ENCODE measurements around the gene LRRC70.

Gene LRRC70, protein sequence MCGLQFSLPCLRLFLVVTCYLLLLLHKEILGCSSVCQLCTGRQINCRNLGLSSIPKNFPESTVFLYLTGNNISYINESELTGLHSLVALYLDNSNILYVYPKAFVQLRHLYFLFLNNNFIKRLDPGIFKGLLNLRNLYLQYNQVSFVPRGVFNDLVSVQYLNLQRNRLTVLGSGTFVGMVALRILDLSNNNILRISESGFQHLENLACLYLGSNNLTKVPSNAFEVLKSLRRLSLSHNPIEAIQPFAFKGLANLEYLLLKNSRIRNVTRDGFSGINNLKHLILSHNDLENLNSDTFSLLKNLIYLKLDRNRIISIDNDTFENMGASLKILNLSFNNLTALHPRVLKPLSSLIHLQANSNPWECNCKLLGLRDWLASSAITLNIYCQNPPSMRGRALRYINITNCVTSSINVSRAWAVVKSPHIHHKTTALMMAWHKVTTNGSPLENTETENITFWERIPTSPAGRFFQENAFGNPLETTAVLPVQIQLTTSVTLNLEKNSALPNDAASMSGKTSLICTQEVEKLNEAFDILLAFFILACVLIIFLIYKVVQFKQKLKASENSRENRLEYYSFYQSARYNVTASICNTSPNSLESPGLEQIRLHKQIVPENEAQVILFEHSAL

DNA sequence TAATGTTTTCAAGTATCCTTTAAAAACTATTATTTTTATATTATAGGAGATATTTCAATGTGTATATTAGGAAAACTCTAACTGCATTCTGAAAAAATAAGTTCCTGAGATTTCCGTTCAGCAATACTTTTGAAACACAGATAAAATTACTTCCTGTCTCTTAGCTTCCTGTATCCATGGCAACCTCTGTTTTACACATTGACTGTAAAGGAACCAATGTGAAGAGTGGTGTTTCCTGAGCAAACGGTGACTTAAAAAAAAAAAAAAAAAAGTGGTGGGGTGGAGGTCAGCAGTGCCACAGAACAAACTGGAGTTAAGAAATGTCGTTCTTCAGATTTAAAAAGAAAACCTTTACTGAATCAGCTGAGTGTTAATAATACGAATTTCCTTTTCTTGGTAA lies at the start of gene LRRC70:
Gene LRRC70 (plus strand): TSS at position 280 of the 400 bp plus-strand sequence. CDS start 620 bp downstream, outside the sequence.
- no peak within 1 kb of the TSS for H3K4me3 ChIP-seq (ENCODE audit: low read depth, low read length)
- H3K4me1 ChIP-seq (ENCODE audit: control insufficient read depth, insufficient read depth, low read length), result peaks cover 5% of the 10 kb centered on the region; the same call in 1 of the 2 replicates
- no peak within 1 kb of the TSS for H3K9ac ChIP-seq (ENCODE audit: low read depth, low read length)
- no peaks in the 10 kb centered on the region for H3K36me3 ChIP-seq (ENCODE audit: control insufficient read depth, insufficient read depth, low read length)
- no peaks in the 10 kb centered on the region for H3K27me3 ChIP-seq (ENCODE audit: control insufficient read depth, insufficient read depth, low read length)
- no peaks in the 10 kb centered on the region for H3K9me3 ChIP-seq (ENCODE audit: control insufficient read depth, insufficient read depth, low read length)
- H3K27ac ChIP-seq (ENCODE audit: low read depth, low read length), result no peak within 1 kb of the TSS

DNA sequence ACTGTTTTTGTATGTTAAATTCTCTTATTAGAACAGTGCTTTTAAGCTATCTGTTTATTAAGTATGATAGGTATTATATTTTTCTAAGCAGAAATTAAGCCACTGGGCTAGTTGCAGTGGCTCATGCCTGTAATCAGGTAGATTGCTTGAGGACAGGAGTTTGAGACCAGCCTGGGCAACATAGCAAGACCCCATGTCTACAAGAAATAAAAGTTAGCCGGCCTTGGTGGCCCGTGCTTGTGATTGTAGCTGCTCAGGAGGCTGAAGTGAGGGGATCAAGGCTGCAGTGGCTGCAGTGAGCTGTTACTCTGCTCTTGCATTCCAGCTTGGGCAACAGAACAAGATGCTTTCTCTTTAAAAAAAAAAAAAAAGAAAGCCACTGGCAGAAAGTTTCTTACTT lies 45.0 kb upstream of the LRRC70 start:
- no peaks in the 10 kb centered on the region for H3K27me3 ChIP-seq (ENCODE audit: control insufficient read depth, insufficient read depth, low read length)

DNA sequence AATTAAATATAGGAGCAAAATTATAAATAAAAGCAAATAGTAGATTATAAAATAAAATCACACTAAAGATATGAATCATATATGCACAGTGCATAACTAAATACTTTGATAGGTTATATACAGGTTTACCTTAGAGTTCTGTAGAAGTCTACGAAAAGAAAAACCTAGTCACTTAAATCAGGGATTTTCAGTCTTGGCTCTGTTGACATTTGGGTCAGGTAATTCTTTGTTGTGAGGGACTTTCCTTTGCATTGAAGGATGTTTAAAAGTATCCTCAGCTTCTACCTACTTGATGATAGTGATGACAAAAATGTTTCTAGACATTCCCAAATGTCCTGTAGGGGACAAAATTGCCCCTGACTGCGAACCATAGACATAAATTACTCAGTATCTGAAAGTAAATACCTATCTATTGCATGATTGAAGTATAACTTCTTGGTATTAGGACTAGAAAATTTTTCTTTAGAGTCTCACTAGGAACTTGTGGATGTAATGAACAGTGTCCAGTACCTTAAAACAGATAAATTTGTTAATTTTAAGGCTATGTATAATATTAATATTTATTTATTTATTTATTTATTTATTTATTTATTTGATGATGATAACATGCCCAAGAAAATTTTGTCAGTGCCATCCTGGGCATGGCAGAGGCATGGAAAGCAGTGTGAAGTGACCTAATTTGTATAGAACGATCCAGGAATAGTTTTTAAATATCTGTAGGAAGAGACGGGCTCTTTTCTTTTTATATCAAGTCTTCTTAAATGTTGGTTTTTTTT lies 44.0 kb upstream of the LRRC70 start:
- H3K36me3 ChIP-seq (ENCODE audit: control insufficient read depth, insufficient read depth, low read length), result peaks cover 21% of the 10 kb centered on the region
- no peak overlapping the region for H3K4me3 ChIP-seq (ENCODE audit: low read depth, low read length)
- H3K27me3 ChIP-seq (ENCODE audit: control insufficient read depth, insufficient read depth, low read length), result no peaks in the 10 kb centered on the region
- no peak overlapping the region for H3K27ac ChIP-seq (ENCODE audit: low read depth, low read length)
- H3K4me1 ChIP-seq (ENCODE audit: control insufficient read depth, insufficient read depth, low read length), result no peaks in the 10 kb centered on the region
- no peaks in the 10 kb centered on the region for H3K9me3 ChIP-seq (ENCODE audit: control insufficient read depth, insufficient read depth, low read length)
- no peak overlapping the region for H3K9ac ChIP-seq (ENCODE audit: low read depth, low read length)

More for the DNA sequence above, 45.0 kb upstream of the LRRC70 start:
- H3K36me3 ChIP-seq (ENCODE audit: control insufficient read depth, insufficient read depth, low read length), result peaks cover 21% of the 10 kb centered on the region
- H3K9ac ChIP-seq (ENCODE audit: low read depth, low read length), result no peak overlapping the region
- no peak overlapping the region for H3K4me3 ChIP-seq (ENCODE audit: low read depth, low read length)
- H3K4me1 ChIP-seq (ENCODE audit: control insufficient read depth, insufficient read depth, low read length), result no peaks in the 10 kb centered on the region
- no peak overlapping the region for H3K27ac ChIP-seq (ENCODE audit: low read depth, low read length)
- no peaks in the 10 kb centered on the region for H3K9me3 ChIP-seq (ENCODE audit: control insufficient read depth, insufficient read depth, low read length)

DNA sequence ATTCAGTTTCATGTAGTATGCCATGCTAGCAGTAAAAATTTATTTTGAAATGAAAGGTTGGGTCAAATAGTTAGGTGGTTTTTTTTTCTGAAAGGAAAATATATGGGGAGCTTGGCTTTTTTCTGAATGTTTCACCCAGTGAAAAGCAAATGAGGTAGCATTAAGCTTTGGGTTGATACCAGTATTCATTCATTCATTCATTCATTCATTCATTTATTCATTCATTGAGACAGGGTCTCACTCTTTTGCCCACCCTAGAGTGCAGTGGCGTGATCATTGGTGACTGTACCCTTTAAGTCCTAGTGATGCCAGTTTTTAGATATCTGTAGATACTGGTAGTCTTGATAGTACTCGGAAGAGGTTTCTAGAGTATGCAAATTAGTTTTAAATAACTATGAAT lies 42.4 kb upstream of the LRRC70 start:
- Histone ChIP-seq H3K36me3 (ENCODE audit: control insufficient read depth, insufficient read depth, low read length) (peaks cover 14% of the 10 kb centered on the region), H3K9ac (ENCODE audit: low read depth, low read length) (no peak overlapping the region), H3K4me1 (ENCODE audit: control insufficient read depth, insufficient read depth, low read length) (no peaks in the 10 kb centered on the region), H3K9me3 (ENCODE audit: control insufficient read depth, insufficient read depth, low read length) (no peaks in the 10 kb centered on the region), H3K27me3 (ENCODE audit: control insufficient read depth, insufficient read depth, low read length) (no peaks in the 10 kb centered on the region), H3K4me3 (ENCODE audit: low read depth, low read length) (no peak overlapping the region), H3K27ac (ENCODE audit: low read depth, low read length) (no peak overlapping the region)

DNA sequence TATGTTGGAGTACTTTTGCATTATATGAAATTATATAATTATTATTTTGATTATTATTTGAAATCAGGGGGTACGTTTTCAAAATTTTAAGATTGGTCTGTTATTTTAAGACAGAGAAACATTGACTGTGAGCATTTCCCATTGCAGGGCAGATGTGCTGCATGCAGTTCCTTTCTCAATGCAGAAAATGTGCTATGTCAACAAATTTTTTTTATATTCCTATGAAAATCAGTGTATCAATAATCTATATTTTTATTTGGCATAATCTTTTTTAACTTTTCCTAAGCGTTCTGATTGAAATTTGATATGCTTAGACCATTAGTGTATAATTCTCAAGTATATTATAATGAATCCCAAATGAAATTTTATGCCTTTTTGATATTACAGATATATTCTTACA lies 41.8 kb upstream of the LRRC70 start:
- Histone ChIP-seq H3K36me3 (ENCODE audit: control insufficient read depth, insufficient read depth, low read length) (peaks cover 11% of the 10 kb centered on the region; the same call in 1 of the 2 replicates), H3K27me3 (ENCODE audit: control insufficient read depth, insufficient read depth, low read length) (no peaks in the 10 kb centered on the region), H3K27ac (ENCODE audit: low read depth, low read length) (no peak overlapping the region), H3K4me3 (ENCODE audit: low read depth, low read length) (no peak overlapping the region), H3K9ac (ENCODE audit: low read depth, low read length) (no peak overlapping the region), H3K9me3 (ENCODE audit: control insufficient read depth, insufficient read depth, low read length) (no peaks in the 10 kb centered on the region), H3K4me1 (ENCODE audit: control insufficient read depth, insufficient read depth, low read length) (no peaks in the 10 kb centered on the region)

DNA sequence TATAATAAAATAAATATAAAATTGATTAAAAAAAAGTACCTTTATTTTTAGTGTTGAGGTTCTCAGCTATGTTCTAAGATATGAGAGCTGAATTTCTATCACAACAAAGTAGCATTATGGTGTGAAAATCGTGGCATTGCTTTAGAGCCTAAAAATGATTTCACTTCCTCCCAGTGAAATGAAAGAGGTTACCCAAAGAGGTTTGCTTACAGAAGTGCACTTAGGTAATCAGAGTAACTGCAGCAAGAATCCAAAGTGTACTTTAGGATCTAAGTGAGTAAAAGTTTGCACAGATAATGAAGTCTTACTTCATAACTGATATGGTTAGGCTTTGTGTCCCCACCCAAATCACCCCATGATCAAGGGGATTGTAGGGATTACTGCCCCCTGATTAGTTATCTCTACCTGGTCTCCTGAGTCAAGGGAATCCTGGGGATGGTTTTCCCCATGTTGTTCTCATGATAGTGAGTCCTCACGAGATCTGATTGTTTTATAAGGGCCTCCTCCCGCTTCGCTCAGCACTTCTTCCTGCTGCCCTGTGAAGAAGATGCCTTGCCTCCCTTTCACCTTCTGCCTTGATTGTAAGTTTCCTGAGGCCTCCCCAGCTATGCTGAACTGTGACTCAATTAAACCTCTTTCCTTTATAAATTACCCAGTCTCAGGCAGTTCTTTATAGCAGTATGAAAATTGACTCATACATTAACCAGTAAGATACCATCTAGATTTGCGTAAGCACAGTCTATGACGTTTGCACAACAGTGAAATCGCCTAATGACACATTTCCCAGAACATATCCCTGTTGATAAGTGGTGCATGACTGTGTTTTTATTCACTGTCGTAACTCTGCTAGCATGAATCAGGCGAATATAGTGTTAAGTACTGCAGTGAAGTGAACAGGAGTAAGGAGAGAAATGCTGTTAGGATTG lies 40.3 kb upstream of the LRRC70 start:
- Histone ChIP-seq H3K27me3 (ENCODE audit: control insufficient read depth, insufficient read depth, low read length) (no peaks in the 10 kb centered on the region), H3K36me3 (ENCODE audit: control insufficient read depth, insufficient read depth, low read length) (peaks cover 8% of the 10 kb centered on the region; the same call in 1 of the 2 replicates), H3K4me1 (ENCODE audit: control insufficient read depth, insufficient read depth, low read length) (no peaks in the 10 kb centered on the region), H3K9me3 (ENCODE audit: control insufficient read depth, insufficient read depth, low read length) (no peaks in the 10 kb centered on the region), H3K27ac (ENCODE audit: low read depth, low read length) (no peak overlapping the region), H3K9ac (ENCODE audit: low read depth, low read length) (no peak overlapping the region), H3K4me3 (ENCODE audit: low read depth, low read length) (no peak overlapping the region)

DNA sequence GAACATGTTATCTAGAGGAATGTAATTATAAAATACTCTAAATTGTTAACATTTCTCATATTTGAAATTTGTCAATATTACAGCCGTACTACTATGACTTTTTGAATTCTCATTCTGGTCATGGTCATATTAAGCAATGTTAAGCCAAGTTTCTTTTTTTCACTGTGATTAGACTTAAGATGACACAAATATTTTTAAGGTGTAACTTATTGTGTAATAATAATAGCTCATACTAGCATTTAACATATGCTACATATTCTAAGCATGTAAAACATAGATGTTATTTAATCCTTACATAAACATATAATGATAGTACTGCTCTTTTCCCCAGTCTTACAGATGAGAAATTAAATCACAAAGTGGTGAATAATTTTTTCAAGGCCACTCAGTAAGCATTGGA lies 35.9 kb upstream of the LRRC70 start:
- no peak overlapping the region for H3K27ac ChIP-seq (ENCODE audit: low read depth, low read length)
- no peak overlapping the region for H3K9ac ChIP-seq (ENCODE audit: low read depth, low read length)
- H3K36me3 ChIP-seq (ENCODE audit: control insufficient read depth, insufficient read depth, low read length), result peaks cover 3% of the 10 kb centered on the region; the same call in 1 of the 2 replicates
- no peak overlapping the region for H3K4me3 ChIP-seq (ENCODE audit: low read depth, low read length)
- H3K27me3 ChIP-seq (ENCODE audit: control insufficient read depth, insufficient read depth, low read length), result no peaks in the 10 kb centered on the region
- no peaks in the 10 kb centered on the region for H3K4me1 ChIP-seq (ENCODE audit: control insufficient read depth, insufficient read depth, low read length)
- H3K9me3 ChIP-seq (ENCODE audit: control insufficient read depth, insufficient read depth, low read length), result no peaks in the 10 kb centered on the region

DNA sequence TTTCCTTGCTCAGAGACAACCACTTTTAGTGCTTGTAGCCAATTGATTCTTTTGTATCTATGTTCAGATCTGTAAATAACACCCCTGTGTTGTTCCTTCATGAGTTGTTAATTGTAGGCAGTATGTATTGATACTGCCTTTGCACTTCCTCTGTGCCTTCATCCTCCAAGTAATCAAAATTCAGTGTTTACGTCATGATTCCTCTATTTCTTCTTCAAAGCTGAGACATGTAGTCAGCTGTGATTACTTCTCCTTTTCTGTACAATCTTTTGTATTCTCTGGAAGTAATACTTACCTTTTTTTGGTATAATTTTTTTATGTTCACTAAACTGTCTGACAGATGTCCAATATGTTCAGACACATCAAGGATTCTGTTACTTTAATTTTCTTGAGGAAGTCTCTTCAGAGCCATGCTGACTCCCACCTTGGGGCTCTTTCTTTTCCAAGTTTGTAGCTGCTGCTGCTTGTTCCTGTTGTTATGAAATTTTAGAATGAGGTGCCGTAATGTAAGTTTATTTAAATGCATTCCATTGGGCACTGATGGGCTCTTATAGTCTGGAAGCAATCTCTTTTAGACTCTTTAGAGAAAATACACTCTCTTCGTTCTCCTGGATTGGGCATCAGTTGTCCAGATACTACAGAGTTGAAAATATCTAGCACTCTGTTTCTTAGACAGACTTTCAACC lies 30.5 kb upstream of the LRRC70 start:
- Histone ChIP-seq H3K9ac (ENCODE audit: low read depth, low read length) (no peak overlapping the region), H3K4me1 (ENCODE audit: control insufficient read depth, insufficient read depth, low read length) (no peaks in the 10 kb centered on the region), H3K36me3 (ENCODE audit: control insufficient read depth, insufficient read depth, low read length) (peaks cover 7% of the 10 kb centered on the region; the same call in 1 of the 2 replicates), H3K27ac (ENCODE audit: low read depth, low read length) (no peak overlapping the region), H3K4me3 (ENCODE audit: low read depth, low read length) (no peak overlapping the region), H3K27me3 (ENCODE audit: control insufficient read depth, insufficient read depth, low read length) (no peaks in the 10 kb centered on the region), H3K9me3 (ENCODE audit: control insufficient read depth, insufficient read depth, low read length) (no peaks in the 10 kb centered on the region)

DNA sequence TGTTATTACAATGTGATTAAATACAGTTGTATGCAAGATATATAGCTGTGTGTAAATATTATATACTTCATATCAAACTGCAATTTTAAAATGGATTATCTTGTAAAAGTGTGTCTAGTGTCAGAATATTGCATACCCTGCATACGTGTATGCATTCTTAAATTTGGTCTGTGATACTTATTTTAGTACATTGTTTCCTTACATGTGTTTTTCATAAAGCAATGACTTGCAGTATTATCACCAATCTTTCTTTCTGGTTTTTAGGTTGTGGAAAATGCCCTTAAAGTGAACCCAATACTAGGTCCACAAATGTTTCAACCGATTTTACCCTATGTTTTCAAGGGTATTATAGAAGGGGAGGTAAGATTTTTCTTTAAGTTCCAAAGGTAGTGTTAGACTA lies 28.5 kb upstream of the LRRC70 start:
- Histone ChIP-seq H3K4me1 (ENCODE audit: control insufficient read depth, insufficient read depth, low read length) (no peaks in the 10 kb centered on the region), H3K27me3 (ENCODE audit: control insufficient read depth, insufficient read depth, low read length) (no peaks in the 10 kb centered on the region), H3K9me3 (ENCODE audit: control insufficient read depth, insufficient read depth, low read length) (no peaks in the 10 kb centered on the region), H3K27ac (ENCODE audit: low read depth, low read length) (no peak overlapping the region), H3K9ac (ENCODE audit: low read depth, low read length) (no peak overlapping the region), H3K36me3 (ENCODE audit: control insufficient read depth, insufficient read depth, low read length) (peaks cover 9% of the 10 kb centered on the region; the same call in 1 of the 2 replicates), H3K4me3 (ENCODE audit: low read depth, low read length) (no peak overlapping the region)

DNA sequence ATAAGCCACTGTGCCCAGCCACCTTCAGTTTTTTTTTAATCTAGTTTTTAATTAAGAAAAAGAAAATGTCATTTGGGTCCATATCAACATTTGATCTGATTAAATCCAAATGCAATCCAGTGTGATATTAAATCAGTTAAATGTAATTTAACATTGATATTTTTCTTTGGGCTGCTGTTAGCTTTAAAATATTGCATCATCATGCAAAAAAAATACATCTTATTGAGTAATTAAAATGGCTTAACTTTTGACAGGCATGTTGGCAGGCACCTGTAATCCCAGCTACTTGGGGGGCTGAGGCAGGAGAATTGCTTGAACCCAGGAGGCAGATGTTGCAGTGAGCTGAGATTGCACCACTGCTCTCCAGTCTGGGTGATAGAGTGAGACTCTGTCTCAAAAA lies 22.7 kb upstream of the LRRC70 start:
- Histone ChIP-seq H3K4me3 (ENCODE audit: low read depth, low read length) (no peak overlapping the region), H3K9ac (ENCODE audit: low read depth, low read length) (no peak overlapping the region), H3K36me3 (ENCODE audit: control insufficient read depth, insufficient read depth, low read length) (peaks cover 20% of the 10 kb centered on the region), H3K4me1 (ENCODE audit: control insufficient read depth, insufficient read depth, low read length) (no peaks in the 10 kb centered on the region), H3K27ac (ENCODE audit: low read depth, low read length) (no peak overlapping the region), H3K27me3 (ENCODE audit: control insufficient read depth, insufficient read depth, low read length) (no peaks in the 10 kb centered on the region), H3K9me3 (ENCODE audit: control insufficient read depth, insufficient read depth, low read length) (no peaks in the 10 kb centered on the region)
